ENCODE data around the gene MYLK3. TPM values are rescaled to one million over a fixed set of nuclear protein-coding genes. Genes with fewer than 3 reads are reported as not detected.

Gene MYLK3
- total and polyA plus RNA-seq, 9 donors = 6.9 to 17.4 (median 8.9) TPM

DNA sequence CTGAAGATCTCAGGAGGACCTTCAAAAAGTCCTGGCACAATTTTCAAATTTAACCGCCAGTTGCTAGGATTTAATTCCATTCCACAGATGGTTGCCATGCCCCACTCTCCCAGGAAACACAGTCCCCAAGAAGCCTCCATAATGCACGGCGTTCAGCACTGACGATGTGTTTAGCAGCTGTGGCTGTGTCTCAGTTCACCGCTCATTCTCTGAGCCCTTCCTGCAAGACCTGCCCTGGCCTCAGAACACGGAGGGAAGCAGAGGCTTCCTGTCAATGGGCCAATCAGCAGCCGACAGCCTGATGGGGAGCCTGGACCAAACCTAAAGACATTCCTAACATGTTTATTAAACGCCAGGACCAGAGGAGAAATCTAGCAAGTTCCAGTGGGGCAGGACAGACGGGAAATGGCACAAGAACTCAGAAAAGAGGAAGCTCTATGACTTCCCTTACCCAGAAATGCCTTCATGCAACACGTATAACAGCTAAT is 4.9 kb downstream of the MYLK3 start:
- no peak overlapping the region for H3K4me3 ChIP-seq (ENCODE audit: low read length)
- H3K4me1 ChIP-seq (ENCODE audit: control insufficient read depth, insufficient read depth, low read length) = peaks cover 27% of the 10 kb centered on the region
- no peaks in the 10 kb centered on the region for H3K9me3 ChIP-seq (replicated peaks; ENCODE audit: control insufficient read depth, low read depth, low read length)
- H3K27me3 ChIP-seq (ENCODE audit: control insufficient read depth, insufficient read depth, low read length) = no peaks in the 10 kb centered on the region
- WGBS (ENCODE audit: insufficient coverage) = 10% methylated on average over 8 of the region's 10 CpGs
- peak; percentile 50 for DNase-seq
- no peaks in the 10 kb centered on the region for H3K36me3 ChIP-seq (ENCODE audit: control insufficient read depth, insufficient read depth, low read length)
- peak overlapping the region; percentile 74 for H3K27ac ChIP-seq (ENCODE audit: low read length)

DNA sequence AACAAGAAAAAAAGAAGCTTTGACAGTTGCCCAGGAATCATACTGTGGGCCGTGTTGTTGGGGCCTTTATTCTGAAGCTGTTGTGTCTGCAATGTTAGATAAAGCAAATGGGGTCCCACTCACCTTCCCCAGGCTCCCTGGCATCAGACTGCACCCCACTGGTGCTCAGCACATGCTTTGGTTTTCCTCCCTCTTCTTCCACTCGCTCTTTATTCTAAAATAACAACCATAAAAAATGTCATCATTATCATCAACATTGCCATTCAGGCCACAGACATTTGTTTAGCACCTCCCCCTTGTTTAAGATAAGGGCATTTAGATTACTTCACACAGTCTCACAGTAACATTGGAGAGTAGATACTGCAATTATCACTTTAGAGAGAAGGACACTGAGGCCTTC is 8.2 kb downstream of the MYLK3 start:
- Histone ChIP-seq H3K36me3 (ENCODE audit: control insufficient read depth, insufficient read depth, low read length) (no peaks in the 10 kb centered on the region), H3K27ac (ENCODE audit: low read length) (no peak overlapping the region), H3K27me3 (ENCODE audit: control insufficient read depth, insufficient read depth, low read length) (no peaks in the 10 kb centered on the region), H3K4me3 (ENCODE audit: low read length) (no peak overlapping the region), H3K9me3 (replicated peaks; ENCODE audit: control insufficient read depth, low read depth, low read length) (no peaks in the 10 kb centered on the region), H3K4me1 (ENCODE audit: control insufficient read depth, insufficient read depth, low read length) (peaks cover 15% of the 10 kb centered on the region)
- DNase-seq = no peak
- 13% methylated on average over 1 of the region's 2 CpGs for WGBS (ENCODE audit: insufficient coverage)

DNA sequence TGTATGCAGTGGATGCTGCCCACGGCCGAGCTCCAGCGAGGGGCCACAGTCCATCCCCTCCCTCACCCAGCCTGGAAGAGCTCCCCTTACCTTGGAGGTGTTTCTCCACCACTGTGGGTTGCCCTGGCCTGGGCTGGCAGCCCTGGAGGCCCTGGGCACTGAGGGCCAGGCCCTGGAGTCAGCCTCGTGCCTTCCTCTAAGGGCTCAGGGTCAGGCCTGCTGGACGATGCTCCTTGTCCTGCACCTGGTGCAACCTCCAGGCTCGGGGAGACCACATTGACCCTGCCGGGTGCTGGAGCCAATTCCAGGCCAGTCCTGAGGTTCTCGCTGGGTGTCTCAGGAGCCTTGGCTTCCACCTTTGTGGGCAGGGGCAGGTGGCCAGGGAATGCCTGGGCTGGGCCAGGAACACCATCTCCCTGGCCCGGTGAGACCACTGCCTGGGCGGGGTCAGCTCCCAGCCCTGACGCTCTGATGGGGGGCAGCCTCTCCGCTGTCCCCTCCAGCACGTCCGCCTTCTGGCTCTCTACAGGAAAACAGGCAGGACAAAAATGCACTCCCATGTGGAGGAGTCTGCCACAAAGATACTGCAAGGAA is 10.4 kb downstream of the MYLK3 start:
- WGBS (ENCODE audit: insufficient coverage) = 76% methylated on average over 9 of the region's 14 CpGs
- Histone ChIP-seq H3K9me3 (replicated peaks; ENCODE audit: control insufficient read depth, low read depth, low read length) (no peaks in the 10 kb centered on the region), H3K36me3 (ENCODE audit: control insufficient read depth, insufficient read depth, low read length) (no peaks in the 10 kb centered on the region)

DNA sequence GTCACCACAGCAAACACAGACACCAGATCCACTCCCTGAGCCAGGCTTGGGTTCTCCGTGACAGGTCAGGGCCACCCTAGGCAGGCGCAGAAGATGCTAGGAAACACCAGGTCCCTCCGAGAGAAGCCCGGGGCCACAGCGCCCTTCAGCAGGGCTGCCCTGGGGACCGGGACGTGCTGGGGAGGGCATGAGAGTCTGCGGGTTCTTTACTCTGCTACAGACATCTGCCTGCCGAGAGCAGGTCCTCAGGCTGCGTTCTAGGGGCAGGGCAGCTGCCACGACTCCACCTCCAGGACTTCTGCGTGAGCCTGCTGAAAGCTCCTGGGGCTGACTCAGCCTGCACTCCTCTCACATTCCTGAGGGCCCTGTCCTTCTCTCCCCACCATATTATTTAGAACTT is 11.4 kb downstream of the MYLK3 start:
- H3K27ac ChIP-seq (ENCODE audit: low read length) = no peak overlapping the region
- H3K36me3 ChIP-seq (ENCODE audit: control insufficient read depth, insufficient read depth, low read length) = no peaks in the 10 kb centered on the region
- DNase-seq = no peak
- H3K4me3 ChIP-seq (ENCODE audit: low read length) = no peak overlapping the region
- peaks cover 5% of the 10 kb centered on the region for H3K4me1 ChIP-seq (ENCODE audit: control insufficient read depth, insufficient read depth, low read length)
- WGBS (ENCODE audit: insufficient coverage) = 62% methylated on average over 12 of the region's 12 CpGs
- no peaks in the 10 kb centered on the region for H3K9me3 ChIP-seq (replicated peaks; ENCODE audit: control insufficient read depth, low read depth, low read length)
- H3K27me3 ChIP-seq (ENCODE audit: control insufficient read depth, insufficient read depth, low read length) = no peaks in the 10 kb centered on the region

More for the DNA sequence above, 10.4 kb downstream of the MYLK3 start:
- Histone ChIP-seq H3K27me3 (ENCODE audit: control insufficient read depth, insufficient read depth, low read length) (no peaks in the 10 kb centered on the region), H3K27ac (ENCODE audit: low read length) (no peak overlapping the region), H3K4me1 (ENCODE audit: control insufficient read depth, insufficient read depth, low read length) (peaks cover 8% of the 10 kb centered on the region), H3K4me3 (ENCODE audit: low read length) (no peak overlapping the region)
- no peak for DNase-seq

DNA sequence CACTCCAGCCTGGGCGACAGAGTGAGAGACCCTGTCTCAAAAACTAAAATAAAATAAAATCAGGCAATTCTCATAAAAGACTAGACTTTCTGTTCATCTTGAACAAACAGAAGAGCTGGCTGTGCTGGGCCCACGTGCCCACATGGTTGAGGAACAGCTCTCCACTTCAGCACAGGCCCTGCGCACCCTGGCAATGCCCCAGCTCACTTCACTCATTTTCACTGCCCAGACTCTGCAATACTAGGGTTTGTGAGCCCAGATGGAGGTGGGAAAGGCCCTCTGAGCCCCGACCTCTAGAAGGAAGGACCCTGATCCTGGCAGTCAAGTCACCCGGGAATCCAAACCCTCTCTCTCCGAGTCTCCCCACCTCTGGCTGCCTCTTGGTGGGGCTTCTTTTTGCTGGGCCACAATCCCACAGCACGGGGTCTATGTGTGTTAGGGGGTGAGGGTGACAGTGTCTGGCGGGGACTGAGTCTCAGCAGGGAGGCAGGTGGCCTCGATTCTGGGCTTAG is 14.8 kb downstream of the MYLK3 start:
- H3K4me1 ChIP-seq (ENCODE audit: control insufficient read depth, insufficient read depth, low read length) = peaks cover 11% of the 10 kb centered on the region
- no peaks in the 10 kb centered on the region for H3K9me3 ChIP-seq (replicated peaks; ENCODE audit: control insufficient read depth, low read depth, low read length)
- WGBS (ENCODE audit: insufficient coverage) = 44% methylated on average over 2 of the region's 9 CpGs
- H3K27ac ChIP-seq (ENCODE audit: low read length) = no peak overlapping the region
- no peak overlapping the region for H3K4me3 ChIP-seq (ENCODE audit: low read length)
- H3K27me3 ChIP-seq (ENCODE audit: control insufficient read depth, insufficient read depth, low read length) = no peaks in the 10 kb centered on the region
- no peak for DNase-seq
- H3K36me3 ChIP-seq (ENCODE audit: control insufficient read depth, insufficient read depth, low read length) = no peaks in the 10 kb centered on the region

DNA sequence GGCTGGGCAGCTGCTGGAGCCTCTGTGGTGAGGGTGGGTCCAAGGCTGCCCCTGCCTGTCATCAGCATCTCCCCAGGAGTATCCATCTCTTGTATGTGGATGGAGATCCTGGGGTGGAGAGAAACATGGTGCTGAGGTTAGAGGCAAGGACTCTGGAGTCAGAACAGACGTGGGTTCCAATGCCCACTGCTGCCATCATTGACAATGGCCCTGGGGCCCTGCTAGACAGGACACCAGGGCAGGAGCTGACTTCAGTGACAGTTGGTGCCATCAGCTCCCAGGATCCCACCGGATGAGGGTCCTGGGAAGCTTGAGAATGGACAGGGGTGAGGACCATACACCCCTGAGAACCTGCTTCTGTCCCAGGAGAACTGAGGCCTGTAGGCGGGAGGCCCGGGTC is 15.6 kb downstream of the MYLK3 start:
- peaks cover 11% of the 10 kb centered on the region for H3K4me1 ChIP-seq (ENCODE audit: control insufficient read depth, insufficient read depth, low read length)

DNA sequence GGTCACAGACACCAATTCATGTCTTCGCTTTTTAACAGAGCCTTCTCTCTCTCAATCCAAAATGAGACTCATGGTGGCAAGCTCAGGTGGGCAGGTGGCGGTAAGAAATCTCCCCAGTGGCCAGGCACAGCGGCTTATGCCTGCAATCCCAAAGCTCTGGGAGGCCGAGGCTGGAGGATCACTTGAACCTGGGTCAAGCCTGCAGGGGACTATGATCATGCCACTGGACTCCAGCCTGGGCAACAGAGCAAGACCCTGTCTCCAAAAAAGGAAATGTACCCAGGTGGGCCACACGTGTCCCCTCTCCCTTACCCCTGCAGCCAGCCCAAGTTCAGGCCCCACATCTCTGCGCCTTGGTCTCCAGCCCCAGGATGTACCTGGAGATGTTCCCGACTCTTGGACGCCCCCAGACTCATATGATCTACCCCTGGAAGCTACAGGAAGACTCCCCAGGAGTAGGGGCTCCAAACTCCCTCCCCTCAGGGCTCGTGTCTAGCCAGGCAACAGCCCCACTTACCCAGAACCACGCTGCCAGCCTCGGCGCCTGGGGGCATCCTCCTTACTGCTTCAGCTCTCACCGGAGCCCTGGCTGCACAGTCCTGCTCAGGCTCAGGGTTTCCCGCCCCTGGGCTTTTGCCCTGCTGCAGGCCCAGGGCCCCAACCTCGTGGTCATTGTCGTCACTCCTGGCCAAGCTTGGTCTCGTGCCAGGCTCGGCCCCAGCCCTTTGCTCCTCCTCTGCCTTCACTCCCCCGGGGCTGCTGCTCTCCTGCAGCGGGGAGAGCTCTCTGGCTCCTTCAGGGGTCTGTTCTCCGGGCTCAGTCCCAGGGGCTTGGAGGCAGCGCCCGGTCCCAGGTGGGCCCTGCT is 16.2 kb downstream of the MYLK3 start:
- Histone ChIP-seq H3K27me3 (ENCODE audit: control insufficient read depth, insufficient read depth, low read length) (no peaks in the 10 kb centered on the region), H3K9me3 (replicated peaks; ENCODE audit: control insufficient read depth, low read depth, low read length) (no peaks in the 10 kb centered on the region), H3K4me1 (ENCODE audit: control insufficient read depth, insufficient read depth, low read length) (peaks cover 11% of the 10 kb centered on the region), H3K4me3 (ENCODE audit: low read length) (no peak overlapping the region), H3K36me3 (ENCODE audit: control insufficient read depth, insufficient read depth, low read length) (no peaks in the 10 kb centered on the region), H3K27ac (ENCODE audit: low read length) (no peak overlapping the region)
- DNase-seq = no peak
- 79% methylated on average over 18 of the region's 23 CpGs for WGBS (ENCODE audit: insufficient coverage)

More for the DNA sequence above, 15.6 kb downstream of the MYLK3 start:
- no peaks in the 10 kb centered on the region for H3K27me3 ChIP-seq (ENCODE audit: control insufficient read depth, insufficient read depth, low read length)
- H3K36me3 ChIP-seq (ENCODE audit: control insufficient read depth, insufficient read depth, low read length) = no peaks in the 10 kb centered on the region
- H3K4me3 ChIP-seq (ENCODE audit: low read length) = no peak overlapping the region
- no peak overlapping the region for H3K27ac ChIP-seq (ENCODE audit: low read length)
- no peak for DNase-seq
- no peaks in the 10 kb centered on the region for H3K9me3 ChIP-seq (replicated peaks; ENCODE audit: control insufficient read depth, low read depth, low read length)
- whole genome bisulfite sequencing (ENCODE audit: insufficient coverage) = 65% methylated on average over 2 of the region's 4 CpGs

DNA sequence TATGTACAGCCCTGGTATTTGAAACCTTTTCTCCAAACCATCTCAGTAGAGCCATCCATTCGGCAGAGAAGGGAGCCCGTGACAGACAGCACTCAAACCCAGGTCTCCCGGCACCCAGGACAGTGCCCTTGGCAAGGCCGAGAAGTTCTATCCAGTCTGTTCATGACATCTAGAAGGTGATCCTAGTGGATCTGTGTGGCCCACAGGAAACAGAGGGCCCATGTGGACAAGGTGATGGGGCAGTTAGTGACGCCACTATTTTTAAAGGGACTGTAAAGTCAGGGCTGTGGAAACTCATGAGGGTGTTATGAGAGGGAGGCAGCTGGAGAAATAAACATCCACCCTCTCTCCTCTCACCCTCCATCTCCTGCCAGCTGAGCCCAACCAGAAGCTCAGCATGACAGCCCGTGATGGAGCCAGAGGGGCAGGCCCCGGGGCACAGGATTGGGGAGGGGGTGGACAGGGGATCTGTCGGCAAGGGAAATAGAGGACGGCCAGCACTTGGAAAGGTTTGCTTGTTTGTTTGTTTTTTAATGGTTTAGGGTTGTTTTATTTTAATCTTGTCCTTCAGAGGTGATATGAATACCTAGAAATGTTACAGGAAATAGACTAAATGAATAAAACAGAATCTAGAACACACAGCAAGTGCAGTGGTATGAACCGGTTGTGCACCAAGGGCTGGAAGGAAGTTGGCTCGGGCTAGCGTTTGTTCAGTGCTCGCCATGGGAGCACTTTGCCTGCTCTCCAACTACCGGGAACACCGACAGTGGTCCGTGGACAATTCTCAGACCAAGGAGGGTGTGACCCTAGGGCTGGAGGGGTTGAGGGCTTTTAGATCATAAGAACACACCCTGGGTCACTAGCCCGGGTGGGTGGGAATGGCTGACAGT is 17.1 kb downstream of the MYLK3 start:
- Histone ChIP-seq H3K27ac (ENCODE audit: low read length) (no peak overlapping the region), H3K36me3 (ENCODE audit: control insufficient read depth, insufficient read depth, low read length) (no peaks in the 10 kb centered on the region), H3K9me3 (replicated peaks; ENCODE audit: control insufficient read depth, low read depth, low read length) (no peaks in the 10 kb centered on the region), H3K4me3 (ENCODE audit: low read length) (no peak overlapping the region), H3K27me3 (ENCODE audit: control insufficient read depth, insufficient read depth, low read length) (no peaks in the 10 kb centered on the region), H3K4me1 (ENCODE audit: control insufficient read depth, insufficient read depth, low read length) (peaks cover 6% of the 10 kb centered on the region)
- 58% methylated on average over 7 of the region's 17 CpGs for WGBS (ENCODE audit: insufficient coverage)
- no peak for DNase-seq

DNA sequence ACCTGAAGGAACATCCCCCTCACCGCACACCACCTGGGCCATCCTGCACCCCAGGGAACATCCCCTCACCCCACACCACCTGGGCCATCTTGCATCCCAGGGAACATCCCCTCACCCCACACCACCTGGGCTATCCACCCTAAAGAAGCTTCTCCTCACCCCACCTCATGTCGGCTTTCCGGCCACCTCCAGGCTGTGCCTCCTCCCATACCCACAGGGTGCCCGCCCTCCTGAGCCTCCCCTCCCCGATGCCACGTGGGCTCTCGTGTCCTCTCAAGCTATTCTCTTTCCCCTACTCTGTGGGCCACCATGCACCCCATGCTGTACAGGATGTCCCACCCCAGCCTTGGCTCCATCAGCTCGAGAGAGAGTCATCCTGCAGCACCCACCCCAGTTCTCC is 18.0 kb downstream of the MYLK3 start:
- Histone ChIP-seq H3K4me3 (ENCODE audit: low read length) (no peak overlapping the region), H3K36me3 (ENCODE audit: control insufficient read depth, insufficient read depth, low read length) (no peaks in the 10 kb centered on the region), H3K27ac (ENCODE audit: low read length) (no peak overlapping the region), H3K4me1 (ENCODE audit: control insufficient read depth, insufficient read depth, low read length) (peaks cover 6% of the 10 kb centered on the region), H3K27me3 (ENCODE audit: control insufficient read depth, insufficient read depth, low read length) (no peaks in the 10 kb centered on the region), H3K9me3 (replicated peaks; ENCODE audit: control insufficient read depth, low read depth, low read length) (no peaks in the 10 kb centered on the region)
- 90% methylated on average over 8 of the region's 8 CpGs for WGBS (ENCODE audit: insufficient coverage)
- no peak for DNase-seq
